ENCODE data around the gene ERG.

ERG gene, protein sequence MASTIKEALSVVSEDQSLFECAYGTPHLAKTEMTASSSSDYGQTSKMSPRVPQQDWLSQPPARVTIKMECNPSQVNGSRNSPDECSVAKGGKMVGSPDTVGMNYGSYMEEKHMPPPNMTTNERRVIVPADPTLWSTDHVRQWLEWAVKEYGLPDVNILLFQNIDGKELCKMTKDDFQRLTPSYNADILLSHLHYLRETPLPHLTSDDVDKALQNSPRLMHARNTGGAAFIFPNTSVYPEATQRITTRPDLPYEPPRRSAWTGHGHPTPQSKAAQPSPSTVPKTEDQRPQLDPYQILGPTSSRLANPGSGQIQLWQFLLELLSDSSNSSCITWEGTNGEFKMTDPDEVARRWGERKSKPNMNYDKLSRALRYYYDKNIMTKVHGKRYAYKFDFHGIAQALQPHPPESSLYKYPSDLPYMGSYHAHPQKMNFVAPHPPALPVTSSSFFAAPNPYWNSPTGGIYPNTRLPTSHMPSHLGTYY
- total RNA-seq, result 0 to 0.19 (median 0.09) reads per million in 3 donors

DNA sequence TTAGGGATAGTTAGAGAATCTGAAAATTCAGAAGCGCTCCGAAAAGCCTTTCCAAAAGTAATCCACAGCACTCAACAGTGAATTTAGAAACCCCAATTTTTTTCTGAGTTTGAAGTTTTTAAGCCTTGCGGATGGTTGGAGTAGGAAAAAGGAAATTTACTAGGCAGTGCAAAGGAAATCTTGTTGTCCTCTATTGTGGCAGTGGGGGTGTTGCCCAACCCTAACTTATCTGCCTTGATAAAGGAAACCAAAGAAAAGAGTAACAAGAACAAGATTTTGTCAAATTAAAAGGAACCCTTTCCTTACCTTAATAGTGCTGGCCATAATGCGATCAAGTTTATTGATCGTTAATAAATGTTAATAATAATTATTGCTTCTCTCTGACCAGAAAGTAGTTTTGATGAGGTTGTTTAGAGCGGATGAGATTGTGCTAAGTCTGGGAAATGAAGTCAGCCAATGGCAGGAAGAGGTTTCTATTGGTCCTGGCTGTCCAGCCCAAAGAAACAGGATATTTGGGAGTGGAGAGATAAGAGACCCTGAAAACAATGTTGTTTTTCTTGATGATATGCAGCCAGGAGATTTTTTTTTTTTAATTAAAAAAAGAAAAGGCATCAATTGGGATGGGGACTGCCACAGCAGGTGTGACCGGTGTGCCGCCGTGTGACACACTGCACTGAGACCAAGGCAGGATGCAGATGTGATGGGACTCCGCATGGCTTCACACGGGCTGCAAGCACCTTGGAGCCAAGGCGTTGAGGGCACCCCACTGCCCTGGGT, at the start of gene ERG:
ERG (minus strand) TSS at position 421 of the 777 bp plus-strand sequence; CDS start at position 324, 97 bp downstream.
- Histone ChIP-seq H3K36me3 (ENCODE audit: control insufficient read depth, insufficient read depth, low read length) (no peaks in the 10 kb centered on the region), H3K4me3 (ENCODE audit: insufficient read depth, low read depth, low read length, poor library complexity, severe bottlenecking) (no peak within 1 kb of the TSS), H3K9me3 (ENCODE audit: control insufficient read depth, low read length) (no peaks in the 10 kb centered on the region), H3K27me3 (replicated peaks; ENCODE audit: control insufficient read depth, insufficient read depth, low read length, poor library complexity, severe bottlenecking) (no peaks in the 10 kb centered on the region), H3K27ac (ENCODE audit: insufficient read depth, low read length, poor library complexity, severe bottlenecking) (no peak within 1 kb of the TSS), H3K4me1 (ENCODE audit: control insufficient read depth, insufficient read depth, low read length, poor library complexity, severe bottlenecking) (no peaks in the 10 kb centered on the region)
- DNase-seq, result no peak

DNA sequence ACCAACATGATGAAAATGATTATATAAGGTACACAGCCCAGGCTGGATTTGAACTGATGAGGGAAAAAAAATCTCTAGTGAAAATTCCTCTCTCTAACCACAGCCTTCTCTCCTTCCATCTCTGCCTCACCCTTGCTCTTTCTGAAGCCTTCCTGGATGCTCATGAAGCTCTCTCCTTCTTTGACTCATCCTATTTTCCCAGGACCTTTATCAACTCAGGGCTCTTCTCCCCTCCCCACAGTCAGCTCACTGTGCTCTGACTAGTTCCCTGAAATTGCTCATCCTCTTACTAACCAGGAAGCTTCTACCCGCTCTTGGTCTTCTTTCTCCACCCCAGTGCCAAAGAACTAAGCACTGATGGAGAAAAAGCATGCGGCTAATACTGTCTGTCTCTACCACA, 46.4 kb upstream of the ERG start:
- no peak overlapping the region for H3K27ac ChIP-seq (ENCODE audit: insufficient read depth, low read length, poor library complexity, severe bottlenecking)
- no peaks in the 10 kb centered on the region for H3K27me3 ChIP-seq (replicated peaks; ENCODE audit: control insufficient read depth, insufficient read depth, low read length, poor library complexity, severe bottlenecking)
- H3K9me3 ChIP-seq (ENCODE audit: control insufficient read depth, low read length), result no peaks in the 10 kb centered on the region
- no peaks in the 10 kb centered on the region for H3K36me3 ChIP-seq (ENCODE audit: control insufficient read depth, insufficient read depth, low read length)
- no peak overlapping the region for H3K4me3 ChIP-seq (ENCODE audit: insufficient read depth, low read depth, low read length, poor library complexity, severe bottlenecking)
- no peak for DNase-seq
- H3K4me1 ChIP-seq (ENCODE audit: control insufficient read depth, insufficient read depth, low read length, poor library complexity, severe bottlenecking), result no peaks in the 10 kb centered on the region

DNA sequence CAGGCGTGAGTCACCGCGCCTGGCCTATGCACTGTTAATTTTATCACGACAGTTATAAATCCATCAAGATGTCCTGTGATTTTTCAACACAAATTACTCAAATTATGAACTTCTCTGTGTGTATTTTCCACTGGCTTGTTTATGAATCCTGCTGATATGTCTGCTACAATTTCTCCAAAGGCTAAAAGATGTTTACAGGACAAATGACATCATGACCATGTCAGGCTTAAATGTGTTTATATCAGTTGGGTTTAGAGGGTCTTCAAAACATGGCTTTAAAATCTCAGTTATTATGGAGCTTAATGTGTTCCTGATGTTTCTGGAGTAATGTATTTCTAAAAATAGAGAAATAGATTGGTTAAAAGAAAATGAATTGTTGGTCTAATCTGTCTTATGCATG, 44.0 kb upstream of the ERG start:
- Histone ChIP-seq H3K27me3 (replicated peaks; ENCODE audit: control insufficient read depth, insufficient read depth, low read length, poor library complexity, severe bottlenecking) (no peaks in the 10 kb centered on the region), H3K9me3 (ENCODE audit: control insufficient read depth, low read length) (no peaks in the 10 kb centered on the region), H3K4me1 (ENCODE audit: control insufficient read depth, insufficient read depth, low read length, poor library complexity, severe bottlenecking) (no peaks in the 10 kb centered on the region), H3K36me3 (ENCODE audit: control insufficient read depth, insufficient read depth, low read length) (no peaks in the 10 kb centered on the region), H3K4me3 (ENCODE audit: insufficient read depth, low read depth, low read length, poor library complexity, severe bottlenecking) (no peak overlapping the region), H3K27ac (ENCODE audit: insufficient read depth, low read length, poor library complexity, severe bottlenecking) (no peak overlapping the region)
- DNase-seq, result no peak

DNA sequence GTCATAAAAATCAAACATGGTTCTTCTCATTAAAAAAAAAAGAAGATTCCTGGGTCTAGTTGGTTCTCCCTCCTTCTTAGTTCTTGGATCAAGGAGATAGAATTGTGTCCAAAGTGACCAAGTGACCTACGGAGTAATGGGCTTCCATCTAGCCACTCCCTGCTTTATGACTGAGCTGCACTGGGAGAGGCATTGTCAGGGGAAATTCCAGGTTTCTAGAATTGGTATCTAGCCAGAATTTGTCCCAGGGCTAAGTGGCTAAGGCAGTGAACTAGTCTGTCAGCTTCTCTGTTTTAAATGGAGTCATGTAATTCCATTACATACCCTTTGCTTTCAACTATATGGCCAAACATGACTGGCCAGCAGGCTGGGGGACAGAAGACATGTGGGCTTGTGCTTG, 40.1 kb upstream of the ERG start:
- Histone ChIP-seq H3K27ac (ENCODE audit: insufficient read depth, low read length, poor library complexity, severe bottlenecking) (no peak overlapping the region), H3K36me3 (ENCODE audit: control insufficient read depth, insufficient read depth, low read length) (no peaks in the 10 kb centered on the region), H3K4me1 (ENCODE audit: control insufficient read depth, insufficient read depth, low read length, poor library complexity, severe bottlenecking) (no peaks in the 10 kb centered on the region), H3K27me3 (replicated peaks; ENCODE audit: control insufficient read depth, insufficient read depth, low read length, poor library complexity, severe bottlenecking) (no peaks in the 10 kb centered on the region), H3K9me3 (ENCODE audit: control insufficient read depth, low read length) (no peaks in the 10 kb centered on the region), H3K4me3 (ENCODE audit: insufficient read depth, low read depth, low read length, poor library complexity, severe bottlenecking) (no peak overlapping the region)
- no peak for DNase-seq

DNA sequence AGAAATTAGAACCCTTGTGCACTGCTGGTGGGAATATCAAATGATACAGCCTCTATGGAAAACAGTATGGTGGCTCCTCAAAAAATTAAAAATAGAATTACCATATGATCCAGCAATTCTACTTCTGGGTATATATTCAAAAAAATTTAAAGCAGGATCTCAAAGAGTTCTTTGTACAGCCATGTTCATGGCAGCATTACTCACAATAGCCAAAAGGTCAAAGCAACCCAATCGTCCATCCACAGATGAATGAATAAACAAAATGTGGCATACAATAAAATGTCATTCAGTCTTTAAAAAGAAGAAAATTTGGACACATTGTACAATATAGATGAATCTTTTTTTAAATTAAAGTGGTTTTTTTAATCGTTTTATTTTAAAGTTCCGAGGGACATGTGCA, 36.3 kb upstream of the ERG start:
- Histone ChIP-seq H3K4me3 (ENCODE audit: insufficient read depth, low read depth, low read length, poor library complexity, severe bottlenecking) (no peak overlapping the region), H3K27ac (ENCODE audit: insufficient read depth, low read length, poor library complexity, severe bottlenecking) (no peak overlapping the region), H3K36me3 (ENCODE audit: control insufficient read depth, insufficient read depth, low read length) (no peaks in the 10 kb centered on the region), H3K27me3 (replicated peaks; ENCODE audit: control insufficient read depth, insufficient read depth, low read length, poor library complexity, severe bottlenecking) (no peaks in the 10 kb centered on the region), H3K9me3 (ENCODE audit: control insufficient read depth, low read length) (no peaks in the 10 kb centered on the region), H3K4me1 (ENCODE audit: control insufficient read depth, insufficient read depth, low read length, poor library complexity, severe bottlenecking) (no peaks in the 10 kb centered on the region)
- no peak for DNase-seq

DNA sequence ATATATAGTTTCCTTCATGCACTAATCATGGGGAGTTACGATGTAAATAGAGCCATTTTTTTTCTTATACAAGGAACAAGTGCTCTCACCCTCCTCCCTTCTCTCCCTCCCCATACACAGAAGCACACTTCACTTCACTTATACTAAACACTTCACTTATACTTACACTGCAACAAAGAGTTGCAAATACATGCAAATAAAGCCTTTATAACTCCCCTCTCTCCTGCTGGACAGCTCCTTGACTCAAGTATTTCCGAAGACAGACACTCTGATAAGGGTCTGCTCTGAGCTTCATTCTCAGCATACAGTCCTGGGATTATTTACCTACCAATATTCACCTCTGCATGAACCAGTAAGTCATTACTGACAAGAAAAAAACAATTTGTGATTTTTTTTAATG, 35.6 kb upstream of the ERG start:
- no peaks in the 10 kb centered on the region for H3K27me3 ChIP-seq (replicated peaks; ENCODE audit: control insufficient read depth, insufficient read depth, low read length, poor library complexity, severe bottlenecking)
- no peak for DNase-seq
- no peak overlapping the region for H3K4me3 ChIP-seq (ENCODE audit: insufficient read depth, low read depth, low read length, poor library complexity, severe bottlenecking)
- no peak overlapping the region for H3K27ac ChIP-seq (ENCODE audit: insufficient read depth, low read length, poor library complexity, severe bottlenecking)
- no peaks in the 10 kb centered on the region for H3K9me3 ChIP-seq (ENCODE audit: control insufficient read depth, low read length)
- H3K4me1 ChIP-seq (ENCODE audit: control insufficient read depth, insufficient read depth, low read length, poor library complexity, severe bottlenecking), result no peaks in the 10 kb centered on the region
- no peaks in the 10 kb centered on the region for H3K36me3 ChIP-seq (ENCODE audit: control insufficient read depth, insufficient read depth, low read length)

DNA sequence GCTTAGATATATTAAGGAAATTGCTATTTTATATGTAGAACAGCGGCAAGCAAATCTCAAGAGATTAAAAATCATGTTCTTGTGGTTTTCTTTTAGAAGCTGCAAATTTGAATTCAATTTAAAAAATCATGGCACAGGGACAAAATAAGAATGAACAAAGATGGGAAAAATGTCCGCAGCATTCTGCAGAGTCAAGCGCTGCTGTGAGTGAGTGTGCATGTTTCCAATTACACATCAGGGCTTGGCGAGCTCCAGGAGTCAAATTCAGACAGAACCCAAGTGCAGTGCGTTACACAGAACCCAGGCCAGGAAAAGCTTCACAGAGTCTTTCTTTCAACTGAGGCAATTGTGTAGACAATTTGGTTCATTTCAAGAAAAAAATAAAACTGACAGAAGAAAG, 33.3 kb upstream of the ERG start:
- no peaks in the 10 kb centered on the region for H3K9me3 ChIP-seq (ENCODE audit: control insufficient read depth, low read length)

DNA sequence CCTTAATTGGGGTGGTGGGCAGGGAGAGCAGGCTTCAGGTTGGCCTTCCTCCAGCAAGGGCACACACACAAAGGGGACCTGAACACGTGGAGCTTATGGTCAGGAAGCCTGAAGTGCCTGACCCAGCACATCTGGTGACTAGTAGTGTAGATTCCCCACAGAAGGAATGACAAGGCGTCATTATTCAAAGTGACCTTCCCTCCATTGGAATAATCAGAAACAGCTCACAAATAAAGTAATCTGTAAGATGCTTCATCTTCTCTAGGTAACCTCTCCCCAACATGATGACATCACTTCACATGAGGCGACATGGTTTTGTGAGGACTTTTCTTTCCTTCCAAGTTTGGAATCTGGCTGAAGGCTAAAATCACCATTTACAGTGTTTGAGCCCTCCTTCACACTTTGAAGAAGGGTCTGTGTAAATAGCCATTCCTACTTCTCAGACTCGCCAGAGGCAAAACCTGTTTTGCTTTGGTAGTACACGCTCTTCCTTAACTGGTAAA, 32.8 kb upstream of the ERG start:
- no peak for DNase-seq

More for the DNA sequence above, 33.3 kb upstream of the ERG start:
- Histone ChIP-seq H3K4me3 (ENCODE audit: insufficient read depth, low read depth, low read length, poor library complexity, severe bottlenecking) (no peak overlapping the region), H3K36me3 (ENCODE audit: control insufficient read depth, insufficient read depth, low read length) (no peaks in the 10 kb centered on the region), H3K27ac (ENCODE audit: insufficient read depth, low read length, poor library complexity, severe bottlenecking) (no peak overlapping the region), H3K27me3 (replicated peaks; ENCODE audit: control insufficient read depth, insufficient read depth, low read length, poor library complexity, severe bottlenecking) (no peaks in the 10 kb centered on the region), H3K4me1 (ENCODE audit: control insufficient read depth, insufficient read depth, low read length, poor library complexity, severe bottlenecking) (no peaks in the 10 kb centered on the region)
- DNase-seq, result no peak

DNA sequence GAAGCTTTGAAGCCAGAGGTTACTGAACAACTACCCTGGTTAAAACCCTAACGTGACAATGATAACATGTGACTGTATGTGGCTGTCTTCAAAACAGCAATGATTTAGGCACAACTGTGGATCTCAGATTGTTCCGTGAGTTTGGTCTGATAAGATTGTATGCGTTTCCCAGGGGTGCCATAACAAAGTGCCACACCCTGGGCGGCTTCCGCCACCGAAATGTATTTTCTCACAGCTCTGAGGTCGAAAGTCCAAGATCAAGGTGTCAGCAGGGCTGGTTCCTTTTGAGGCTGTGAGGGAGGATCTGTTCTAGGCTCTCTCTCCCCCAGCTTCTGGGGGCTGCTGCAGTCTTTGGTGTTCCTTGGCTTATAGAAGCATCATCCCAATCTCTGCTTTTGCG, 29.5 kb upstream of the ERG start:
- H3K4me3 ChIP-seq (ENCODE audit: insufficient read depth, low read depth, low read length, poor library complexity, severe bottlenecking), result no peak overlapping the region
- H3K27me3 ChIP-seq (replicated peaks; ENCODE audit: control insufficient read depth, insufficient read depth, low read length, poor library complexity, severe bottlenecking), result no peaks in the 10 kb centered on the region
- H3K4me1 ChIP-seq (ENCODE audit: control insufficient read depth, insufficient read depth, low read length, poor library complexity, severe bottlenecking), result no peaks in the 10 kb centered on the region
- H3K36me3 ChIP-seq (ENCODE audit: control insufficient read depth, insufficient read depth, low read length), result no peaks in the 10 kb centered on the region
- no peak overlapping the region for H3K27ac ChIP-seq (ENCODE audit: insufficient read depth, low read length, poor library complexity, severe bottlenecking)
- no peak for DNase-seq
- no peaks in the 10 kb centered on the region for H3K9me3 ChIP-seq (ENCODE audit: control insufficient read depth, low read length)

More for the DNA sequence above, 32.8 kb upstream of the ERG start:
- Histone ChIP-seq H3K27me3 (replicated peaks; ENCODE audit: control insufficient read depth, insufficient read depth, low read length, poor library complexity, severe bottlenecking) (no peaks in the 10 kb centered on the region), H3K36me3 (ENCODE audit: control insufficient read depth, insufficient read depth, low read length) (no peaks in the 10 kb centered on the region), H3K4me3 (ENCODE audit: insufficient read depth, low read depth, low read length, poor library complexity, severe bottlenecking) (no peak overlapping the region), H3K4me1 (ENCODE audit: control insufficient read depth, insufficient read depth, low read length, poor library complexity, severe bottlenecking) (no peaks in the 10 kb centered on the region), H3K27ac (ENCODE audit: insufficient read depth, low read length, poor library complexity, severe bottlenecking) (no peak overlapping the region), H3K9me3 (ENCODE audit: control insufficient read depth, low read length) (no peaks in the 10 kb centered on the region)

DNA sequence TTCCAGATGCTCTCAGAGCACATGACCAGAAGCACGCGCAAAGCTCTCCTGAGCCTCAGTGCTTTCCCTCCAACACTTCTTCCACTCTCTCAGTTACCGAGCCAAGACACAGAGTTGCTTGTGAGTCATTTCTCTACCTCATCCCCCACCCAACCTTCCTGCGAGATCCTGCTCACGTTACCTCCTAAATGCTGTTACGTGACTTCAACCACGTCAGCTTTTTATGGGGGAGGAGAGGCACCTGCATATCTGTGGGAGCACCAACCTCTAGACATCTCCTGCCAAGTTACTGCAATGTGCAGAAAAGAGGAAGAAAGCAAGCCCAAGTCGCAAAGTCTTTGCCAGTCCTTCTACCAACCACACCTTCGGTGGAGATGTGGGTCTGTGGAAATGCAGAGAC, 27.2 kb upstream of the ERG start:
- Histone ChIP-seq H3K27me3 (replicated peaks; ENCODE audit: control insufficient read depth, insufficient read depth, low read length, poor library complexity, severe bottlenecking) (no peaks in the 10 kb centered on the region), H3K9me3 (ENCODE audit: control insufficient read depth, low read length) (no peaks in the 10 kb centered on the region), H3K27ac (ENCODE audit: insufficient read depth, low read length, poor library complexity, severe bottlenecking) (no peak overlapping the region), H3K36me3 (ENCODE audit: control insufficient read depth, insufficient read depth, low read length) (no peaks in the 10 kb centered on the region), H3K4me1 (ENCODE audit: control insufficient read depth, insufficient read depth, low read length, poor library complexity, severe bottlenecking) (no peaks in the 10 kb centered on the region), H3K4me3 (ENCODE audit: insufficient read depth, low read depth, low read length, poor library complexity, severe bottlenecking) (no peak overlapping the region)
- no peak for DNase-seq

Data from effector memory CD4-positive, alpha-beta T cell (primary cell).